SU-DHL-6 (cell line): ENCODE measurements around the gene ZNF414.

Source experiments
- CTCF ChIP-seq: fragments of 200-600 bp; sonication (generic); IDR thresholded peaks from one replicate; pipeline ENCODE4 v1.5.1; 2017; ENCODE audit warnings: antibody characterized with exemption, mild to moderate bottlenecking, low read length, moderate library complexity; ENCODE audit not compliant: insufficient read depth, poor library complexity, severe bottlenecking
- EZH2phosphoT487 ChIP-seq: fragments of 200-600 bp; sonication (generic), shearing (Covaris generic); conservative IDR thresholded peaks from 2 replicates; pipeline ENCODE4 v1.6.1; 2018; ENCODE audit warnings: mild to moderate bottlenecking, antibody characterized with exemption, low read length, moderate library complexity, mixed read lengths

- no peak for TF ChIP-seq CTCF
- TF ChIP-seq EZH2phosphoT487, result no peak
Measured at GRCh38 chr19:8528500-8528899, 14.5 kb upstream of the ZNF414 start.
